ENCODE measurements around the gene NPR2.

The NPR2 gene

DNA sequence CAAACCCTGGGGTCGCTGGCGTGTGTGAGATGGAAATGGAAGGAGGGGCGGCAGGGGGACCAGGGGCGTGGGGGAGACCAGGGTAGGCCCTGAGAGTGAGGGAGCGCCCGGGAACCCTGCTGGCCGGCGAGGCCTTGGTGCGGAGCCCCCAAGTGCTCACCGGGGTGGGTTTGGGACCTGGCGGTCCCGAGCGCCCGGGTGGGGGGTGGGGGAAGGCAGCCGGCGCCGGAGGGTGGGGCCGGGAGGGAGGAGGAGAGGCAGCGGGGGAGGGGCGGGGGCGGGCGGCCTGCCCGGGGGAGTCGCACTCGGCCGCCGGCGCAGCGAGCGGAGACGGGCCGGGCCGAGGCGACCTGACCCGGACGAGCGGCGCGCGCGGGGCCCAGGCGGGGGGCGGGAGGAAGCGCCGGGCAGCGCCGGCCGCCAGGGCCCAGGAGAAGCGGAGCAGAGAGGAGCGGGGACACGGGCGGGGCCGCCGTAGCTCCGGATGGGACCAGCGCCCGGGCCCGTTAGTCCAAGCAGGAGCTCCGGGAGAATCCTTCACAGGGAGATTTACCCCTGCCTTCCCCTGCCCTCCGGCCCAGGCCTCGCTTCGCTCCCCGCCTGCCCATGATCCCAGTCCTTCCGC, at the start of gene NPR2:
Gene NPR2, plus strand, starts transcription at position 295 of the 625 bp plus-strand sequence. CDS start 818 bp downstream, outside the sequence.
- no peak for DNase-seq (ENCODE audit: low spot score)

GRCh38 chr9:35741740-35742139, 49.7 kb upstream of the NPR2 start:
- DNase-seq (ENCODE audit: low spot score), result no peak

DNA sequence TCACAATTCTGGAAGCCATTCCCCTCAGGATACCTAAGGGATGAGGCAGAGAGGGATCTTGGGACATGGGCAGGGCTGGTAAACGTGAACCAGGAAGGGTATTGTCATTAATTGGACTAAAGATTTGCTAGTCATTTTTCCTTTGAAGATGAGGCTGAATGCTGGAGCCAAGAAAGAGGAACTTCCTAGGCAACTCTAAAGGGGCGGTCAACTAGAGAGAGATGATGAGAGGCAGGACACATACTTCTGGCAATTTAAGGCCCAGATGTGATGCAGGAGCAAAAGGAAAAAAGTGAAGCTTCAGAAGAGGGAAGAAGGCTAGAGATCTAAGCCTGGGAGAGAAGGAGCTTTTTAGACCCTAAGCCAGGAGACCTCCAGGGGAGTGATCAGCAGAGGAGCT, 47.9 kb upstream of the NPR2 start:
- DNase-seq (ENCODE audit: low spot score), result no peak

GRCh38 chr9:35743880-35744518, 47.4 kb upstream of the NPR2 start:
- no peak for DNase-seq (ENCODE audit: low spot score)

DNA sequence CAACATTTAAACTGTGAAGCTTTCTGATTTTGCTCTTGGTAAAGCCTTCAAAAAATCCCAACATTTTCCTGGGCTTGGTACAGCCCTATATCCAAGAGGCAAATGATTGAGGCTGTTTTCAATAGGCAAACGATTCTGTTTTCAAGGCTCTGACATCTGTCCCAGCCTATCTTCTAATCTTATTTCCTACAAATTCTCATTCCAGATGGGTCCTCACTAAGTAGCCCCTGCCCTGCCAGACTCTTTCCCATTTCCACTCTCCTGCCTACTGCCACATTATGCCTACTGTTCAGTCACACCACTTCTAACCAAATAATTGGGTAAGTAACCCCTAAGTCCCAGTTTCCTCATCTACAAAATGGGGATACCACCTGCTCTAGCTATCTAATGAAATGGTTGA, 45.8 kb upstream of the NPR2 start:
- DNase-seq (ENCODE audit: low spot score), result no peak

DNA sequence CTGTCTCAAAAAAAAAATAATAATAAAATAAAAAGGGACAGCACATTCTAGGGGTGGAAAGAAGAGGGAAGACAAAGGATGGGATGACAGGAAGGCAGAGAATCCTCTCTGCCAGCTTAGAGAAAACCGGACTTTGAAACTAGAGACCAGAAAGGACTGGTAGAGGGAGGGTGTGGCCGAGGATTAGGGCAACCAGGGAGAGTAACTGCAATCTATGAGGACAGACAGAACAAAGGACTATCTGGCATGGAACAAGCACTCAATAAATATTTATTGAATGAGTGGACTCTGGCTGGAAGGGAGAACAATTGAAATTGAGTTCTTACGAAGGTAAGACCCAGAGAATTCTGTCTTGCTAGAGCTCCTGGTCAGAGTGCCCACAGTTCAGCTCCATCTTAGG, 44.8 kb upstream of the NPR2 start:
- DNase-seq (ENCODE audit: low spot score), result no peak

DNA sequence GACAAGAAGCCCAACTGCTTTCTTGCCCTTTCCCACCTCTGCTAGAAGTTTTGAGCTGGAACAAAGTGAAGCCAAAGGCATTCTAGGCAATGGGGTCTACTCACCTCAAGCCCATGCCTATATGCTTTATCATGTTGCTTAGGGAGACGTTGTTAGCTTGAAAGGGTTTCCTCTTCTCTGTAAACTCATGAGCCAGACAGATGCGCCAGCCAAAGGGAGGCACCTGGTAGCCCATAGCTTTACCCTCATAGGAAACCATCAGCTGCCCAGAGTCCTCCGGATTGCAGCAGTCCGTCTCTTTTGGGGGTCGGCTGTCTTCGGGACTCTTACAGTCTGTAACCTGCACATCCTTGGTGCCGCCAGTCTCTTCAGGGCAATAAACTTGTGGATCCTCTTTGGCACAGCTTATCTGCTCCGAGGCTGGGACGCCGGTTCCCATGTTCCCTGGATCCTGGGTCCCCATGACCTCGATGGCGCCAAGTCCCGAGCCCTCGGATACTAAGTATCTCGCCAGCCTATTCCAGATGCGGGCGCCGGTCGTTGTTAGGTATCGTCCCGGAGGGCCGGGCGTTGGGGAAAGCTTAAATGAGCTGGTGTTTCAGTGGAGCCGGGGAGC, 43.0 kb upstream of the NPR2 start:
- no peak for DNase-seq (ENCODE audit: low spot score)

DNA sequence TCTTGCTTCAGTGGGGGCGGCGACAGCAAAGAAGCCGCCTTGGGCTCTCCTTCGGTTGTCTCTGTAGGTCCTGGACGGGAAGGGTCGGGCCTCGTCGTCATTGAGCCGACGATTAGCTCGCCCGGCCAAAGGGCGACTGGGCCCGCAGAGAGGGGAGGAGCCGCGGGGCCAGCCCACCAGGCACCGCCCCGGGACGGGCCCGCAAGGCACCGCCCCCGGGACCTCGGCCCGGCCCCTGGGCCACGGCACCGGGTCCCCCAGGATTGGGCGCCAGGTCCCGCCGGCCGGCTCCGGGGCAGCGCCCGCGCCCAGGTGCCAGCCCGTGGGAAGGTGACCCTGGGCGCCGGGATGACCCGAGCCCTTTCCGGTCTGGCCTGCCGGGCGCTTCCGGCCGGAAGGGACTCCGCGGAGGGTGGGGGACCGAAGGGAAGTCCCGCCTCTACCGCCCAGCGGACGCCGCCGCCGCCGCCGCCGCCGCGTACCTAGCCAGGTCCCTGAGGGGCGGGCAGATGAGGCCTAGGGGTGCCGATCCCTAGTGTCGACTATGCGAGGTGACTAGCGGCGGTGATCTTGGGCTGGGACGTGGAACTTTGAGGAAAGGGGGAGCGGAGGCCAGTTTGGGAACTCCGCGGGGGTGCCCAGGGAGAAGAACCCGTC, 42.4 kb upstream of the NPR2 start, which contains the start of the genes GBA2 and RGP1:
Gene GBA2, minus strand, starts transcription at position 371 of the 657 bp plus-strand sequence. CDS start 524 bp downstream, outside the sequence.
Gene RGP1, plus strand, starts transcription at position 430 of the 657 bp plus-strand sequence. CDS start 469 bp downstream, outside the sequence.
- DNase-seq (ENCODE audit: low spot score), result peak; percentile 54

DNA sequence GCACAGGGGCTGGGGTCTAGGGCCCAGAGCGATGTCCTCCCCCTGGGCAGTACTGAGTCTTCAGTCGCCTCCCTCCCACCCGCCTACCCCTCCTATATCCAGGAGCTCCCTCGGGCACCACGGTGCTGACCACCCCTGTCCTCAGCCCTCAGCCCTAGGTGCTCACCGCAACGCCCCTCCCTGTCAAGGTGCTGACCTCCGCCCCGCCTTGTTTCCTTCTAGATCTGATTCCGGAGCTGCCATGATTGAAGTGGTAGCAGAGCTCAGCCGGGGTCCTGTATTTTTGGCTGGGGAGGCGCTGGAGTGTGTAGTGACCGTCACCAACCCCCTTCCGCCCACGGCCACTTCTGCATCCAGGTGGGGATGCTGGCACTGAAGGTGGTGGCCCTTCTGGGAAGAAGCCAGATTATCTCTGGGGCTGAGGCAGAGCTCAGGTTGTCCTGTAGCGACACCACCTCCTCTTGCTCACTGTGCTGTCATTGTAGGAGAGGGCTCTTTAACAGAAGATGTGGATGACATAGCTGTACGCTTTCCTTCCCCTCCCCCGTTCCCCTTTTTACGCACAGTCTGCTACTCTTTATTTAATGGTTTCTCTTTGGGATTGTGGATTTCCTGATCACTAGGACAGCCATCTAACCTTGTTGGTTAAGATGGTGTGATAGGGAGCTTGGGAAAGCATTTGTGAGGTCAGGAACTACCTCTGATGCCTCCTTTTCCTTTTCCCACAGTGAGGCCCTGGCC, 41.7 kb upstream of the NPR2 start:
- peak; percentile 45 for DNase-seq (ENCODE audit: low spot score)

DNA sequence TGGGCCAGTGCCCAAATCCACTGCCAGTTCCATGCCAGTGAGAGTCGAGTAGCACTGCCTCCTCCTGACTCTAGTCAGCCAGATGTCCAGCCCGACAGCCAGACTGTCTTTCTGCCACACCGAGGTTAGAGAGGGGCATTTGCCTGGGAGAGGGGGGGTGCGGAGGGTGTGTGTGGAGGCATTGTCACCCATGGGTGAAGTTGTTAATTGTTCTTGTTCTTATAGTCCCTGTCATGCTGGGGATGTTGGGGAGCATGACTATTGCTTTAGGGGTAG, 41.2 kb upstream of the NPR2 start:
- no peak for DNase-seq (ENCODE audit: low spot score)

- no peak for DNase-seq (ENCODE audit: low spot score)
Observed at GRCh38 chr9:35753466-35753865, 37.9 kb upstream of the NPR2 start.

DNA sequence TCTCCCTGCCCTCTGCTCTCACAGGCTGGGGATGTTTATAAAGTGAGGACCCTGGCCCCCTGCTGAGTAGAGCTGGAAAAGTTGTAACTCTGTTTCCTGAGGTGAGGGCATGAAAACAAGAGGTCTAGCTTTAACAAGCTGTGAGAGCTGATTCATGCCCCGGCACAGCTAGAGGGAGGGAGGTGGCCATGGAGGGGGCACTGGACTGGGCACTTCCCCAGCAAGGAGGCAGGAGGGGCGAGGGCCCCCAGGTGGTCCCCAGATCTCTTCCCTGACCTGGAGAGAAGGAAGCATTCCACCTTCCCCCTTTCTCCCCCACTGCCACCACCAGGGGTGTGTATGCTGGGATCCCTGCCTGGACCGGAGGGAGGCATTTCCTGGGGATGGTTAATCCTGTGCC, 37.1 kb upstream of the NPR2 start, which contains the start of gene MSMP:
Gene MSMP, minus strand, starts transcription at position 13 of the 400 bp plus-strand sequence. CDS start 147 bp downstream, outside the sequence.
- no peak for DNase-seq (ENCODE audit: low spot score)

GRCh38 chr9:35755071-35755470, 36.3 kb upstream of the NPR2 start:
- DNase-seq (ENCODE audit: low spot score), result no peak

- peak; percentile 76 for DNase-seq (ENCODE audit: low spot score)
Observed at GRCh38 chr9:35756275-35757225, 34.8 kb upstream of the NPR2 start.

GRCh38 chr9:35757226-35757891, 34.0 kb upstream of the NPR2 start:
- DNase-seq (ENCODE audit: low spot score), result no peak

DNA sequence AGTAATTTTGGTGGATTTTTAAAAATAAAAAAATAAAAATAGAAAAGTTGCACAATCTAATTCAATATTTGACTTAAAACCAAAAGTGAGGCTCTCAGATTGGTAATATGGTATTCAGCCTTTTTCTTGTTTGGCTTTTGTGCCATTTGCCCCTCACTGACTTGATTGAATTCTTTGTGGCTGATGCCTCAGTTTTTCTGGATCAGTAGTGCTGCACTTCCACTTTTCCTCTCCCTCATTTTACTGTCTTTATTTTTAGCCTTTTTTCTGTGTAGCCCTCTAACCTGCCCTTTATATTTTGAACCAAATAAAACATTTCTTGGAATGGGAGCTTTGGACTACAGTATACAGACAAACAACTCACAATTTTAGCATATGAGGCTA, 33.5 kb upstream of the NPR2 start:
- no peak for DNase-seq (ENCODE audit: low spot score)

GRCh38 chr9:35758475-35759050, 32.8 kb upstream of the NPR2 start:
- DNase-seq (ENCODE audit: low spot score), result no peak

DNA sequence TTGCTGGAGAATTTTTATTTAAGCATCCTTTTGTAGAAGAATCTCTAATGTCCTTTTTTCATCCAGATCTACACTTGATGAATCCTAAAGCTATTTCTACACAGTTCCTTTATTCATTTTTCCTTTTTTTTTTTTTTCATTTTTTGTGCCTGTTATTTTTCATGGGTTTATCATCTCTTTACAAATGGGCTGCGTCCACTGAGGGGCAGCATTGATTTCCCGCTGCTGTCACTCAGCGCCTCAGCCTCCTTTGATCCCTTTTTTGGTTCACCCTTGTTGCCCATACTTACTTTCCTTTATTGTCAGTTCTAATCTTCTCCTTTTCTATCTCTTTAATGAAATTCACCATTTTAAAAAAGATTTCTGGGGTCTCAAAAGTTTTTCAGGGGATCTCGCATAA, 31.6 kb upstream of the NPR2 start:
- no peak for DNase-seq (ENCODE audit: low spot score)

GRCh38 chr9:35760651-35761050, 30.7 kb upstream of the NPR2 start:
- no peak for DNase-seq (ENCODE audit: low spot score)

GRCh38 chr9:35763181-35763580, 28.2 kb upstream of the NPR2 start:
- DNase-seq (ENCODE audit: low spot score), result no peak

All from CD4-positive, alpha-beta T cell treated with Interleukin-6 at 100 ng/mL for 8 hours (primary cell).